ENCODE results near the gene CNTN1.

CNTN1 gene

GRCh38 chr12:40834321-40834720, 142.1 kb downstream of the CNTN1 start:
- no peak overlapping the region for H2BK5ac ChIP-seq (ENCODE audit: low read depth, low read length, poor library complexity, severe bottlenecking)
- no peaks in the 10 kb centered on the region for H3K27me3 ChIP-seq (ENCODE audit: control insufficient read depth in 1 of 2, insufficient read depth in 1 of 2, low read length in 2 of 2)
- no peak overlapping the region for H2AK5ac ChIP-seq (ENCODE audit: low read length, severe bottlenecking)
- H2BK12ac ChIP-seq (ENCODE audit: low read length in 2 of 2), result no peak overlapping the region
- H3K18ac ChIP-seq (ENCODE audit: low read depth in 1 of 2, low read length in 2 of 2), result no peak overlapping the region
- no peak overlapping the region for H4K91ac ChIP-seq (ENCODE audit: low read length)
- no peak overlapping the region for H2BK120ac ChIP-seq (ENCODE audit: low read depth, low read length)
- H4K8ac ChIP-seq (ENCODE audit: low read length), result no peak overlapping the region
- no peaks in the 10 kb centered on the region for H3K79me1 ChIP-seq (replicated peaks; ENCODE audit: low read length, poor library complexity, severe bottlenecking)
- H3K9ac ChIP-seq (ENCODE audit: low read length), result no peak overlapping the region
- no peak overlapping the region for H3K4me3 ChIP-seq (ENCODE audit: insufficient read depth in 1 of 2, low read depth in 1 of 2, low read length in 2 of 2)
- DNase-seq, result no peak
- H2AFZ ChIP-seq (ENCODE audit: low read depth, low read length), result no peak overlapping the region
- H3K23ac ChIP-seq (ENCODE audit: low read length in 2 of 2), result no peak overlapping the region
- peaks cover under 1% of the 10 kb centered on the region for H3K9me3 ChIP-seq (ENCODE audit: control insufficient read depth, low read length)
- H3K4me1 ChIP-seq (ENCODE audit: control insufficient read depth, insufficient read depth, low read depth, low read length), result no peaks in the 10 kb centered on the region
- H3K14ac ChIP-seq (ENCODE audit: low read length in 2 of 2), result no peak overlapping the region
- no peak overlapping the region for H3K4me2 ChIP-seq (ENCODE audit: low read length, poor library complexity, severe bottlenecking)
- WGBS, result 85% methylated on average over 4 of the region's 5 CpGs
- H2BK15ac ChIP-seq (ENCODE audit: low read depth, poor library complexity, severe bottlenecking), result no peak overlapping the region
- H3K36me3 ChIP-seq (ENCODE audit: control insufficient read depth in 1 of 2, insufficient read depth in 2 of 2, low read depth in 1 of 2, low read length in 2 of 2), result no peaks in the 10 kb centered on the region
- H3K4ac ChIP-seq (ENCODE audit: low read depth in 1 of 2, low read length in 2 of 2), result no peak overlapping the region
- no peak overlapping the region for H3K27ac ChIP-seq (ENCODE audit: low read length, poor library complexity, severe bottlenecking)

- Histone ChIP-seq H2AK5ac (ENCODE audit: low read length, severe bottlenecking) (no peak overlapping the region), H3K4me1 (ENCODE audit: control insufficient read depth, insufficient read depth, low read depth, low read length) (no peaks in the 10 kb centered on the region), H2AFZ (ENCODE audit: low read depth, low read length) (no peak overlapping the region), H3K4me2 (ENCODE audit: low read length, poor library complexity, severe bottlenecking) (no peak overlapping the region), H3K27me3 (ENCODE audit: control insufficient read depth in 1 of 2, insufficient read depth in 1 of 2, low read length in 2 of 2) (no peaks in the 10 kb centered on the region), H3K79me1 (replicated peaks; ENCODE audit: low read length, poor library complexity, severe bottlenecking) (no peaks in the 10 kb centered on the region), H3K14ac (ENCODE audit: low read length in 2 of 2) (no peak overlapping the region), H3K9me3 (ENCODE audit: control insufficient read depth, low read length) (peaks cover 5% of the 10 kb centered on the region), H3K4me3 (ENCODE audit: insufficient read depth in 1 of 2, low read depth in 1 of 2, low read length in 2 of 2) (no peak overlapping the region), H4K91ac (ENCODE audit: low read length) (no peak overlapping the region), H2BK15ac (ENCODE audit: low read depth, poor library complexity, severe bottlenecking) (no peak overlapping the region), H2BK12ac (ENCODE audit: low read length in 2 of 2) (no peak overlapping the region), H3K9ac (ENCODE audit: low read length) (no peak overlapping the region), H3K36me3 (ENCODE audit: control insufficient read depth in 1 of 2, insufficient read depth in 2 of 2, low read depth in 1 of 2, low read length in 2 of 2) (no peaks in the 10 kb centered on the region), H2BK120ac (ENCODE audit: low read depth, low read length) (no peak overlapping the region), H3K4ac (ENCODE audit: low read depth in 1 of 2, low read length in 2 of 2) (no peak overlapping the region), H3K23ac (ENCODE audit: low read length in 2 of 2) (no peak overlapping the region), H3K27ac (ENCODE audit: low read length, poor library complexity, severe bottlenecking) (no peak overlapping the region), H3K18ac (ENCODE audit: low read depth in 1 of 2, low read length in 2 of 2) (no peak overlapping the region), H2BK5ac (ENCODE audit: low read depth, low read length, poor library complexity, severe bottlenecking) (no peak overlapping the region), H4K8ac (ENCODE audit: low read length) (no peak overlapping the region)
- no peak for DNase-seq
- WGBS, result 88% methylated on average over 6 of the region's 6 CpGs
These were observed 145.7 kb downstream of the CNTN1 start for GRCh38 chr12:40837891-40838429.

GRCh38 chr12:40843495-40843894, 151.3 kb downstream of the CNTN1 start:
- Histone ChIP-seq H3K14ac (ENCODE audit: low read length in 2 of 2) (no peak overlapping the region), H3K4ac (ENCODE audit: low read depth in 1 of 2, low read length in 2 of 2) (no peak overlapping the region), H3K4me2 (ENCODE audit: low read length, poor library complexity, severe bottlenecking) (no peak overlapping the region), H2BK120ac (ENCODE audit: low read depth, low read length) (no peak overlapping the region), H3K9me3 (ENCODE audit: control insufficient read depth, low read length) (peaks cover 5% of the 10 kb centered on the region), H2BK5ac (ENCODE audit: low read depth, low read length, poor library complexity, severe bottlenecking) (no peak overlapping the region), H3K27ac (ENCODE audit: low read length, poor library complexity, severe bottlenecking) (no peak overlapping the region), H3K4me1 (ENCODE audit: control insufficient read depth, insufficient read depth, low read depth, low read length) (no peaks in the 10 kb centered on the region), H2BK15ac (ENCODE audit: low read depth, poor library complexity, severe bottlenecking) (no peak overlapping the region), H4K8ac (ENCODE audit: low read length) (no peak overlapping the region), H3K27me3 (ENCODE audit: control insufficient read depth in 1 of 2, insufficient read depth in 1 of 2, low read length in 2 of 2) (no peaks in the 10 kb centered on the region), H2AFZ (ENCODE audit: low read depth, low read length) (no peak overlapping the region), H3K9ac (ENCODE audit: low read length) (no peak overlapping the region), H3K23ac (ENCODE audit: low read length in 2 of 2) (no peak overlapping the region), H2AK5ac (ENCODE audit: low read length, severe bottlenecking) (no peak overlapping the region), H3K79me1 (replicated peaks; ENCODE audit: low read length, poor library complexity, severe bottlenecking) (no peaks in the 10 kb centered on the region), H3K4me3 (ENCODE audit: insufficient read depth in 1 of 2, low read depth in 1 of 2, low read length in 2 of 2) (no peak overlapping the region), H2BK12ac (ENCODE audit: low read length in 2 of 2) (no peak overlapping the region), H3K36me3 (ENCODE audit: control insufficient read depth in 1 of 2, insufficient read depth in 2 of 2, low read depth in 1 of 2, low read length in 2 of 2) (no peaks in the 10 kb centered on the region), H4K91ac (ENCODE audit: low read length) (no peak overlapping the region), H3K18ac (ENCODE audit: low read depth in 1 of 2, low read length in 2 of 2) (no peak overlapping the region)
- 78% methylated on average over 2 of the region's 3 CpGs for WGBS
- no peak for DNase-seq

DNA sequence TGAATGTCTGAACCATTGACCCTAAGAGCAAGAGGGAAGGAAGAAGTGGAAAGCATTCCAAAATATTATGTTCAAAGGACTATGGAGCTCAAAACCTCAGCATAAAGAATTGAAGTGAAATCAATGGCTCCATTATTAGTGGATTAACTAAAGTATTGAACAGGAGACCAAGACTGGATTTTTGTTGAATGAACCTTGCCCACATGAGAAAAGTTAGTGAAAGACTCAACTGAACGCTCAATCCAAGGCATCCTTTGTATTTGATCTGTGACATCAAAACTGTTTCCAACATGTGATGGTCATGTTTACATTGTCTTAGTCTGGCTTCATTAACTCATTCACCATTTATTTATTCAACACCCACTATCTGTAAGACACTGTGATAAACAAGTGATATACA, 161.0 kb downstream of the CNTN1 start:
- no peak overlapping the region for H3K18ac ChIP-seq (ENCODE audit: low read depth in 1 of 2, low read length in 2 of 2)
- H2BK15ac ChIP-seq (ENCODE audit: low read depth, poor library complexity, severe bottlenecking), result no peak overlapping the region
- no peak overlapping the region for H3K4me2 ChIP-seq (ENCODE audit: low read length, poor library complexity, severe bottlenecking)
- no peak overlapping the region for H2AK5ac ChIP-seq (ENCODE audit: low read length, severe bottlenecking)
- no peaks in the 10 kb centered on the region for H3K9me3 ChIP-seq (ENCODE audit: control insufficient read depth, low read length)
- no peak overlapping the region for H3K14ac ChIP-seq (ENCODE audit: low read length in 2 of 2)
- H3K27ac ChIP-seq (ENCODE audit: low read length, poor library complexity, severe bottlenecking), result no peak overlapping the region
- no peaks in the 10 kb centered on the region for H3K36me3 ChIP-seq (ENCODE audit: control insufficient read depth in 1 of 2, insufficient read depth in 2 of 2, low read depth in 1 of 2, low read length in 2 of 2)
- 71% methylated on average over 1 of the region's 1 CpG for WGBS
- no peak overlapping the region for H3K4ac ChIP-seq (ENCODE audit: low read depth in 1 of 2, low read length in 2 of 2)
- H2BK120ac ChIP-seq (ENCODE audit: low read depth, low read length), result no peak overlapping the region
- H3K23ac ChIP-seq (ENCODE audit: low read length in 2 of 2), result no peak overlapping the region
- H4K91ac ChIP-seq (ENCODE audit: low read length), result no peak overlapping the region
- H2AFZ ChIP-seq (ENCODE audit: low read depth, low read length), result no peak overlapping the region
- H3K79me1 ChIP-seq (replicated peaks; ENCODE audit: low read length, poor library complexity, severe bottlenecking), result no peaks in the 10 kb centered on the region
- no peak overlapping the region for H4K8ac ChIP-seq (ENCODE audit: low read length)
- no peak overlapping the region for H2BK5ac ChIP-seq (ENCODE audit: low read depth, low read length, poor library complexity, severe bottlenecking)
- H3K27me3 ChIP-seq (ENCODE audit: control insufficient read depth in 1 of 2, insufficient read depth in 1 of 2, low read length in 2 of 2), result no peaks in the 10 kb centered on the region
- H3K4me1 ChIP-seq (ENCODE audit: control insufficient read depth, insufficient read depth, low read depth, low read length), result no peaks in the 10 kb centered on the region
- no peak overlapping the region for H2BK12ac ChIP-seq (ENCODE audit: low read length in 2 of 2)
- no peak overlapping the region for H3K4me3 ChIP-seq (ENCODE audit: insufficient read depth in 1 of 2, low read depth in 1 of 2, low read length in 2 of 2)
- DNase-seq, result no peak
- H3K9ac ChIP-seq (ENCODE audit: low read length), result no peak overlapping the region

All from mesenchymal stem cell (in vitro differentiated cells and primary cell).